HG03565 (cell line): ENCODE measurements around the gene SIDT1.
A peak's percentile ranks its signal among the peaks of the same experiment; 100 is the strongest.

Experiments used
- ATAC-seq: cut with Tn5 transposase; IDR thresholded peaks from one replicate; pipeline ENCODE4 v1.9.1; 2021; ENCODE audit warnings: mild to moderate bottlenecking, moderate library complexity; ENCODE audit not compliant: unreplicated experiment

Gene SIDT1

DNA sequence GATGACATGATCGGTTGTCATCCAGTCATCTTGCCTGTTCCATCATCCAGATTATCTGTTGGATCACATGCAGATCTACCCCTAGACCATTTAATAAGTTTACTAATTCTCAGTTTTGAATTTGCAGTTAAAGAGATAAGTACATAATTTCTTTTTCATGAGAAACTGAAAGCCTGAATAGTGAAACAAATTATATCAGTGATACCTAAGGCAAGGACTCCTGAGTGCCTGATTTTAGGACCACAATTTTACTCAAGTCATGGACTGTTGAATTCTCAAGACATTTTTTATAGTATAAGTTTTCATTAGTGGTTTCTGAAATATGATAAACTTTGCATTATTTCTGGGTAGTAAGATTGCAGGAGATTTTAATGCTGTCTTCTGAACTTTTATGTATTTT, 13.2 kb downstream of the SIDT1 start:
- ATAC-seq, result no peak

DNA sequence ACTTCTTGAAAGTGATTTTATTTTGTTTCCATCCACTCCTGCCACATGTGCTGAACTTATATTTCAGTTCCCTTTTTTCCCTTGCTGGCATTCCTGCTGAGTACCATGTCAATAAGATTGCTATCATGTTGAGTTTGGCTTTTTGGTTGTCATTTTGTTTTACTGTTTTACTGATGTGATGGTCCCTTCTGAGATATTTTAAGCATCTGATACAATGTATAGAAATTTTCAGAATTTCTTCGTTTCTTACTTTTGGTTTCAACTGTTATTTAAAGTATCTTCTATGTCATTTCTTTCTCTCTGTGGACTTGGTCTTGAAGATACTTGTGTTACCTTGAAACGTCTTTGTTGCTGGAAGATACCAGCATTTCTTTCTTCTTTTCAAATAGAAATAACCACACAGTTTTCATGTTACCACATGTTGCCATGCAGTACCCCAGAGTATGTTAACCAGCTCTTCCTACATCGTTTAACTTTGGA, 14.1 kb downstream of the SIDT1 start:
- ATAC-seq, result peak; percentile 87

DNA sequence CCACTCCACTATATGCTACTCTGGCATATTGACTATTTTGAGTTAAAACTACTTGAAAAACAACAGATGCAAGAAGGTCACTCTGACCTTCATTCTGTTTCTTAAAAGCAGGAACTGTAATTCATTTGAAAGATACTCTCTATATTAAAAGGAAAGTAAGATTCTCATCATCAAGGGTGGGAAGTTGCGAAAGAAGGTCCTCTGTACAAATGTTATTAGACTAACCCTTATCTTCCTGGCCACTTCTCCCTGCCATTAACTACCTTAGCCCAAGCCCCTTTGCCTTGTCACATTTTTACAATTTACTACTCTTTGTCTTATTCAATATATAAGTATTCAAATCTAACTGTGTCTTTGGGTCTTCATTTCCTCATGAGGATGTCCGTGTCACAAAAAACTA, 16.1 kb downstream of the SIDT1 start:
- no peak for ATAC-seq

DNA sequence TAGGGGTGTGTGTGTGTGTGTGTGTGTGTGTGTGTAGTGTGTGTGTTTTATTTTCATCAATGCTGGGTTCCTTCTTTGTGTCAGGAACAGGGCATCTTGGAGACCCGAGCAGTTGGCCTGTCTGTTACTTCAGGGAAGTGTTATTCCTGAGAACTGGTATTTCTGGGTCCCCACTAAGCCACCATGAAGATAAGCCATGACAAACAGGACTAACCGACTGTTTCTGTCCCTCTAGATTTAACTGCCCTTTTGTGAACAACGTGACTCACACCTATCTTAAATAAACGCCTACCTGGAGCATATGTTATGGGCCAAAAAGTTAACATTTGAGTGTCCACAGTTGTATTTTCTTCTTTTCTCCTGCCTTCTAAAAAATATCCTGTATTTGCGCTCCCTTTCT, 19.5 kb downstream of the SIDT1 start:
- no peak for ATAC-seq

DNA sequence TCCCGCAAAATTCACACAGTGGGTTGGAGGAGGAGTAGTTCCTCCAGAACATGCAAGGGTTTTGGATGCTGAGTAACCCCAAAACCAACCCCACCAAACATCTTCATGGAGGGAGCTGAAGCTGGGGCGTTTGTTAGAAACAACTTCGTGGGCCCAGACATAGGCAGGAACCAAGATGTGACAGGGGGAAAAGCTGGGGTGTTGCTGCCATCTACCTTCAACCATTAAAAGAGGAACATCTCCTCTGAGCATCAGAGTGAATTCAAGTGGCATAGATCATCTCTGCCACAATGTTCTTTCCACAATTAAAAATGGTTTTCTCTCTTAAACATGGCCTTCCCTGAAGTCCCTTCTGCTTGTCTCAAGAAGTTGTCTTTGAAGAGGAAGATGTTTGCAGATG, 20.5 kb downstream of the SIDT1 start:
- ATAC-seq, result no peak

DNA sequence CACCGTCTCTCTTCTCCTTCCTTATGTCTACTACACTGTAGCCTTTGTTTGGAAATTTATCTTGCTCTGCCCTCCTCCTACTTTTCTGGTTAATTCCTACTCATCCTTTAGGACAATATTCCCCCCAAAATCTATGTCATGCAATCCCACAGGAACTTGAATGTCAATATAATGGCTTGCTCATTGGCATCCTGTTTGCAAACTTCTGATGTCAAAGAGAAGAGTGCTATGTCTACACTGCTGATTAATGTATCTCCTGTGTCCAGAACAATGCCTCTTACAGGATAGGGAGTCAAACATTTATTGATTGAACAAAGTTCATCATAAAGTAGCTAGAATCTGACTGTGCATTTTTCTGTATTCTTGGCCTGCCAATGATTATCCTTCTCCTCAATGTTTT, 22.8 kb downstream of the SIDT1 start:
- ATAC-seq, result no peak

DNA sequence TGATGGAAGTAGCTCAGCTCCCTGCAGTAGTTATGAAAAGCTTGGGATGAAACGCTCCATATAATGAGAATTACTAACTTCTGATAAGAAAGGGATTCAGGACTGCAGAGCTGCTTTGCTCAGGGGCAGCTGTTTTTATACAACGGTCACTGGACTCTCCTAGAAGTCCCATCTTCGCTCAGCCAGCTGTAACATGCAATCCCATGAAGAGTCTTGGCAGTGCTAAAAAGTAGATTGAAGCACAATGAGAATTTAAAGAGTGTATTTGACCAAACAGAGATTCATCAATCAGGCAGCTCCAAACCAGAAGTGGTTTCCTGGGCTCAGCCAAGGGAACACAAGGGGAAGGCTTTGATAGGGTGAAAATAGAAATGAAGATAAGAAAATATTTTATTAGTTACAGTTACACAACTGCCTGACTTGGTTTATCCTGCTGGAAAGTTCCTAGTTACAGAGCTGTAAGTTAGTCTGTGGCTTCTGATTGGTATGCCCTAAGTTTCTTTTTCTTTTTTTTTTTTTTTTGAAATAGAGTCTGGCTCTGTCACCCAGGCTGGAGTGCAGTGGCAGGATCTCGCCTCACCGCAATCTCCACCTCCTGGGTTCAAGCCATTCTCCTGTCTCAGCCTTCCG, 24.1 kb downstream of the SIDT1 start:
- no peak for ATAC-seq

DNA sequence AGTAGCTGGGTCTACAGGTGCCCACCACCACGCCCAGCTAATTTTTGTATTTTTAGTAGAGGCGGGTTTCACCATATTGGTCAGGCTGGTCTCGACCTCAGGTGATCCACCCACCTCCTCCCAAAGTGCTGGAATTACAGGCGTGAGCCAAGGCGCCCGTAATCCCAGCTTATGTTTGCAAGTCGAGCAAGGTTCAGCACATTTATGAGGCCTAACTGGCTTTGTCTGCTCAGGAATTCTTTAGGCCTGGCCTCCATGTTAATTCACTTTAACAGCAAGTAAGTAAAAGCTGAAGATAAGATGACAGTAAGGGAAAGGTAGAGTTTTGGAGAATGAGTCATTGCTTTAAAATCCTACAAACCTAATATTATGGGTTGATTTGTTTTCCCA, 24.6 kb downstream of the SIDT1 start:
- no peak for ATAC-seq

DNA sequence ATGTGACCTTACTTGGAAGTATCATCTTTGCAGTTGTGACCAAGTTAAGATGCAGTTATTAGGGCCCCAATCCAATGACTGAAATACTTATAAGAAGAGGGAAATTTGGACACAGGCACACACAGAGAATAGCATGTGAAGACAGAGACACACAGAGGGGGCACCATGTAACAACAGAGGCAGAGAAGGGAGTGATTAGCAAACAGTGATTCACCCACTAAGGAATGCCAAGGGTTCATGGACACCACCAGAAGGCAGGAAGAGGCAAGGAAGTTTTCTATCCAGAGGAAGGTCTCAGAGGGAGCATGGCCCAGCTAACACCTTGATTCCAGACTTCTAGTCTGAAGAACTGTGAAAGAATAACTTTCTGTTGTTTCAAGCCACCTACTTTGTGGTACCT, 25.0 kb downstream of the SIDT1 start:
- no peak for ATAC-seq

DNA sequence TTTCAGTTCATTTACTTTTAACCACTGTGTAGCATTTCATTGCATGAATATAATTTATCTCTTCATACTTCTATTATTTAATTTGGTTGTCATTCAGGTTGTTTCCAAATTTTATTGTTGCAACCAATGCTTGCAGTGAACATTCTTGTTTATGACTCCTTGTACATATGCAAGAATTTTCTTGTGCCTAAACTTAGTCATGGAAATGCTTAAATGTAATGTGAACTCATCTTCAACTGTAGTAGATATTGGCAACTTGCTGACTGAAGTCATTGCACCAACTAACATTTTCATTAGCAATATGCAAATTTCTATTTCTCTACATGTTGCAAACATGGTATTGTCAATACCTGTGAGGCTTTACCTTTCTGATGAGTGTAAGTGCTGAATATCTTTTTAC, 26.7 kb downstream of the SIDT1 start:
- no peak for ATAC-seq

DNA sequence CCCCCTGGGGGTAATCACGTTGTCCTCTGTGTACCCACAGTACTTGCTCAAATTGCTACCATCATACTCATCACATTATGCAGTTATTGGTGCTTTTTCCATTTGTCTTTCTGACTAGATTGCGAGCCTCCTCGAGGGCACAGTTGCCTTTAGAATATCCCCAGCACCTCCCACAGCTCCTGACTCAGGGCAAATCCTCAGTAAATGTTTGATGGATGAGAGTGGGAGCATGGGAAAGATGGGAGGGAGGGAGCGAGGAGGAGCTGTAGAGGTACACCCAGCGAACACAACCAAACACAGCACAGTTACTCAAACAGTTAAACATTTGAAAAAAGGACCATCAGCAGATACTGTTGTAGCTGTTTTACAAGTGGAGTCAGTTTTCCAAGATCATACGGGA, 27.9 kb downstream of the SIDT1 start:
- no peak for ATAC-seq

DNA sequence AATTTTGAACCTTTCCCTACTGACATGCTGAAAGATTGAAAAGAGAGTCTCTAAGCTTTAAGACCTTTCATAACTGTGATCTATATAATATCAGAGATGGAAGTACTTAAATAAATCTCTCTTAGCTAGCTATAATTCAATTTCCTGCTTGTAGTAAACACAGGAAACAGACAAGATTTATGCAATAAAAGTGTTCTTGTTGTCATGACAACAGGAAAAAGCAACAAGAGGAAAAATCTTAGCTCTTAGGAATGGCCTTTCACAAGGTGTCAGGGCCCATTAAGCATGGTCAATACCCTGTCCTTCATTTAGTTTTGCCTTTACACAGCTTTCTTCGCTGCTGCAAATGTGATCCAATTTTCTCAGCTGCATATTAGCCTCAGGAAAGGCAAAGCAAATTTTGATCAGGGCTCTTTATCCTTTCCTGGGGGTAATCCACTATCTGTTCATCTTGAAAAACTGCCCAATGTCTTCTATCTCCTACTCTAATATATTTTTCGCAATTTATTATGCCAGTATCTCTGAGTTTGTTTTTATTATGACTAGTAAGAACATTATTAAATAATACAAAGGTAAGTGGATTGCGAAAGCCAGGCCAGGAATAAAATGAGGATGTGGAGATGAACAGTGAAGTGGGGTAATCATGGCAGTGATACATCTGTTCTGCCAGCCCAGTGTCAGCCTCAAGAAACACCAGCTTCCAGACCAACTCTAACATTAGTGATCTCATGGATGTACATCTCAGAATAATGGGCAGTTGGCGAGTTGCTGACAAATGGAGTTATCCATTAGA, 28.7 kb downstream of the SIDT1 start:
- ATAC-seq, result no peak

DNA sequence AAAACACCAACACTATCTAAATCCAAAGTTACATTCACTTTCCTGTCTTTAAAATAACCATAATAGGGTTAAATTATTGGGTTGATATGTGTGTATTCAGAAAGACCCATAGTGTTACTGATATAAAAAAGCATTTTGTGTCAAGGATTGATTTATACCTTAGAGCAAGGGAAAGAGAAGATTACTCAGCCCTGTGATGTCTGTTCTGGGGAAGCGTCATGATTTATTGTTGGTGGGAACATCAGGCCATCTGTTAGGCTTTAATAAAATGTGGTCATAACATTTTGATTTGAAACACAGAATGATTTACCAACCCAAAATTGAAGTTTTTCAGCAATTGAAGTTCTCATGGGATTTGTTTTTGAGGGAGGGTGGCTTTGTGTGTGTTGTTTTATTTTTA, 33.2 kb downstream of the SIDT1 start:
- ATAC-seq, result no peak

DNA sequence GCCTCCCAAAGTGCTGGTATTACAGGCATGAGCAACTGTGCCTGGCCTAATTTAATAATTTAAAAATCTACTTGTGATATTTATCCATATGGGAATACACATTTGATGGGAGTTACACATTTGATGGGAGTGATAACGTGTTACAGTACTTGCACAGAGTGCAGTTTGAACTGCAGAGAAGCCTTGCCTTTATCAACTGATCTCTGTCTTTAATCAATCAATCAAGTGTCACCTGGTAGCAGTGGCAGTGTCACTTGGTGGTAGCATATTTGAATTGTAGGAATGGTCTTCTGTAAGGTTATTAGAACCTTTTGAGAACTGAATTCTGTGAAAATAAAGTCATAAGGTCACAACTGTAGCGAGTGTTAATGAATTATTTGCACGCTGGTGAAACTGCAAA, 37.8 kb downstream of the SIDT1 start:
- no peak for ATAC-seq

DNA sequence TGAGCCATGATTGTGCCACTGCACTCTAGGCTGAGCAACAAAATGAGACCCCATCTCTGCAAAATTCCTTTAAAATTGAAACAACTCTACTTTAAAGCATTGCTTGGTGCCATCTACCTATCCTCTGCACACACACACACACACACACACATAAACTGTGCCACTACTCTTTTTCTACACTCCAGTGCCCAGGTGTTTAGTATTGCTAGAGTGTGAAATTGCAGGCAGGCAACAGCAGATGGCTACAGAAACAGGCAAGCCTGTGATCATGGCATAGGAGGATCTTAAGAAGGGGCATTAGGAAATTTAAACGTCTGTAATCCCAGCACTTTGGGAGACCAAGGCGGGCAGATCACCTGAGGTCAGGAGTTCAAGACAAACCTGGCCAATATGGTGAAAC, 39.0 kb downstream of the SIDT1 start:
- ATAC-seq, result no peak

DNA sequence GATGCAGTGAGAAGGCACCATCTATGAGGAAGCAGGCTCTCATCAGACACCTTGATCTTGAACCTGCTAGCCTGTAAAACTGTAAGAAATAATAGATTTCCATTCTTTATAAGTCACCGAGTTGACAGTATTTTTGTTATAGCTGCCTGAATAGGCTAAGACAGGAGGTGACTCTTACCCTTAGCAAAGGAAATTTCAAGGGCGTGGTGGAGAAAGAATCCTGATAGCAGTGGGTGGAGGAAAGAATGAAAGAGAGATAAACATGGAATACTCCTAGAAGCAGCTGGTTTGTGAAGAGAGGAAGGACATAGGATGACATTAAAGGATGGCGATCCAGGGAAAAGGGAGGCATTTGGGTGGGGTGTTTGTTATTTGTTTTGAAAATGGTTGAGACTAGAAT, 41.4 kb downstream of the SIDT1 start:
- ATAC-seq, result no peak

DNA sequence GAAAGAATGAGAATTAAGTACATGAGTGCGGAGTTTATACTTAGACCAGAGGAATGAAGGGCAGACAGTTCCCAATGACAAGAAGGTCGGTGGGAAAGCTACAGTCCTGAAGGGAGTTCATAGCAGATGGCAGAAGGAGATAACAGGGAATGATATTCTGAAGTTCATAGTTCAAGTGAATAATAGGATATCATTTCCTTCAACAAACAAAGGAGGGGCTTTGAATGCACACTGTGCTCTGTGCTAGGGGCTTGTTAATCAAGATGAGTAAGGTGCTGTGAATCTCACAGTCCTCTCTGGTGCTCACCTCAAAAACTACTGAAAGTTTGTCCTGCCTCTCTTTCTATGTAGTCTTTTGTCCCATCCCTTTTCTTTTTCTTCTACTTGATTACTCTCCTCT, 41.9 kb downstream of the SIDT1 start:
- no peak for ATAC-seq

DNA sequence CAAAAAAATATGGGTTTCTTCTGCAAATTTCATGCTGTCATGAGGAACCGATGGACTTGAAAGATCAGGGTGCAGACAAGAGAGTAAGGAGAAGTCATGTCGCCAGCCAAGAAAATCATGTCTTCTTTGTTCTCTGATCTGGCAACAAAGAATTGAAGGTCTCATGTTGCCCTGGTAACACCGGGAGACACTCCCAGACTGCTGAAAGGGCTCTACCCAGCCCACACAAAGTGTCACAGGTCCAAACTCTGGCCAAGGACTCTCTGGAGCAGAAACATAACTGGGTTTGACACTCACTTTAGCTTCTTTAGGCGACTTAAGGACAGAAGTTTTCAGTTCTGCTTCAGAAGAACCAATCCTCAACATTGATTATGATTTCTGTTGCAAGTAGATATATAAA, 42.9 kb downstream of the SIDT1 start:
- ATAC-seq, result no peak

DNA sequence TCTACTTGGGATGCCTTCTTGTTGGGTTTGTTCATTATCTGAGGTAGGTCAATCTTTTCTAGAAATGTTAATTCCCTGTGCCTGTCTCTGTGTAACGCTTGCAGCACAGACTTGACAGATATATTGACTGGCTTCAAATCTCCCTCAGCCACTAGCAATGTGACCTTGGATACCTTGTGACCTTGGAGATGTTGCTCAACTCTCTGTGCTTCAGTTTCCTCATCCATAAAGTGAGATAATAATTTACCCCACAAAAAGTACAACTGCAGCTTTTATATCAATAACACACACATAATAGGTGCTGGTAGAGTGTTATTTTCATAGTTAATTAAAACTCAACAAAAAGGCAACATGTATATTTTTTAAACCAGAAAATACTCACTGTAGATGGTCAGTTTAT, 52.9 kb downstream of the SIDT1 start:
- no peak for ATAC-seq

DNA sequence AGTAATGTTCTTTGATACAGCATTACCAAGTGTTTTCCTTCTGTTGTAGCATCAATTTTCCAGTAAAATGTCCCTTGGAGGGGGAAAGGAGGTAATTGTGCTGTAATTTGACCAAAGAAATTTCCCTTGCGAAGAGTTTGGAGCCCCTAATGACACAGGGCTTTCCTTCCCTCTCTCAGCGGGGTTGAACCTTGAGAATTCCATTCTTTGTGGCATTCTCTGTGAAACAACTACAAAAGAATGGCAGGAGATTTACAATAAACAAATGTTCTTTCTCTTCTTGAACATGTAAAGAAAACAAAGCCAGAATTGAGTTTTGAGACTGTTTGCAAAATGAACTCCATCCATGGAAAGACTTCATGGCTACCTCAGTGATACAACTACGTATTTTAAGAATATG, 53.4 kb downstream of the SIDT1 start:
- no peak for ATAC-seq

DNA sequence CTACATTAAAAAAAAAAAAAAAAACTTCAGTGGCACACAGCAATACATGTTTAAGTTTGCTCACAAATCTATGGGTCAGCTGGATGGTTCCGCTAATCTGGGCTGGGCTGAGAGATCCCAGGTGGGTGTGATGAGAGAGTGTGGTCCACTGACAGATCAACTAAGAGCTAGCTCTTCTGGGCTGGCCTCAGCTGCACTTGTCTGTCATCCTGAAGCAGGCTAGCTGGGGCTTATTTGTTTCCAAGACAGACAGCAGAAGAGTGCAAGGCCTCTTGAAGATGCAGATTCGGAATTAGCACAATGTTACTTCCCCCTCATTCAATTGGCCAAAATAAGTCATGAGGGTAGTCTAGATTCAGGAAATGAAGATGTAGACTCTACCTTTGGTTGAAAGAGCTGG, 56.5 kb downstream of the SIDT1 start:
- no peak for ATAC-seq

DNA sequence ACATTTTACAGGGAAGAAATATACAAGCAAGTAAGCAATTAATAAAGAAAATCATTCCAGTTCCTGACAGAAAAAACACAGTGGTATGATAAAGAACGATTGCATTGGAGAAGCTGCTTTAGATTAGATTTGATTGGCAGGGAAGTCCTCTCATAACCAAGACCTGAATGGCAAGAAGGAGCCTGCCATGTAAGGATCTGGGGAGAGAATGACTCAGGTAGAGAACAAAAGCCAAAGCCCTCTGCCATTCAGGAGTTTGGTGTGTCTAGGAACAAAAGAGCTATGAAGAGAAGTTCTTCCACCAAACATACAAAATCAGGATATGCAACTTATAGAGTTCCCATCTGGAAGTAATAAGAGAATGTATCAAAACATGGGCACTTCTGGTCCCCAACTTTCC, 57.6 kb downstream of the SIDT1 start:
- no peak for ATAC-seq

DNA sequence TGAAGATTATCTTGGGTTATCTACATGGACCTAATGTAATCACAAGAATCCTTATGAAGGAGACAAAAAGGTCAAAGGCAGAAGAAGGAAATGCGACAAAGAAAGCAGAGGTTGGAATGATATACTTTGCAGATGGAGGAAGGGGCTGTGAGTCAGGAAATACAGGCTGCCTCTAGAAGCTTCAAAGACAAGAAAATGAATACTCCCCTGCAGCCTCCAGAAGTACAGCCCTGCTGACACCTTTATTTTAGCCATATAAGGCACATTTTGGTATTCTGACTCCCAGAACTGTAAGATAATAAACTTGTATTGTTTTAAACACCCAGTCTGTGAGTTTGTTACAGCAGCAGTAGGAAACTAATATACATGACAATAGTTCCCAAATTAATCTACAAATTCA, 58.6 kb downstream of the SIDT1 start:
- ATAC-seq, result no peak
